ACHN (cell line): Measurements from ENCODE around the gene C9orf72.
"Not testable (repeated sequence)": the region's sequence is repeated elsewhere in the genome, so short reads cannot be mapped to it uniquely, and the experiment has no call there.

Experiments used
- DNase-seq: peaks from one replicate; pipeline ENCODE4 v3.0.0-alpha.2; 2015
- in situ Hi-C: cut with HindIII; loops from 2 replicates; pipeline ENCODE4 v1.10.0; 2017; ENCODE audit warnings: low sequenced_read_pairs, low pct_ligation_motif_present, low pct_unique_long_range_greater_than_20kb

The C9orf72 gene

GRCh38 chr9:27529316-27530278, 43.7 kb downstream of the C9orf72 start, which contains the start of gene MOB3B:
Gene MOB3B (minus strand): TSS chr9:27529814. CDS start chr9:27455550, 74,264 bp downstream.
- peak; percentile 53 for DNase-seq

DNA sequence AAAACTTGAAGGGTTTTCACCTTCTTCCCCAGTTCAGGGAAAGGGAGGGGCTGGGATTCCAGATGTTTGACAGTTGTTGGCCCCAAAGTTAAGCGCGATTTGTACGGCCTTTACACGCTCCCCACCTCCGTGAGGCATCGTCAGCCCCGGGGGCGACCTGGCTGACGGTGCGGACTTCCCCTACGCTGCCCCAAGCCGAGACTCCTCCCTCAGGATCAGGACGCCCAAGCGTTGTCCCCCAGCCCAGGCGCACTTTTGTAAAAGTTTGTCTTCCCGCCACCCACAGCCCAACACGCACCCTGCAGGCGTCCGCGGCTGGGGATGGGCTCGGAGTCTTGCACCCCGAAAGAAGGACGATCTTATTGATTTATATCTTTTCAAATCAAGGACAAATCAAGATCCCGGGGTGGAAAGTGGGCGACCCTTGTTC, 44.4 kb downstream of the C9orf72 start:
- in situ Hi-C loops: loop anchor here (25.0 kb wide), 1 partner anchor 192 kb away; no protein-coding TSS in a partner anchor
- no peak for DNase-seq

More at GRCh38 chr9:27529316-27530278, 43.7 kb downstream of the C9orf72 start, which contains the start of gene MOB3B:
- in situ Hi-C loops: loop anchor here (25.0 kb wide), 1 partner anchor 192 kb away; no protein-coding TSS in a partner anchor

GRCh38 chr9:27528076-27528885, 45.0 kb downstream of the C9orf72 start:
- DNase-seq: no peak
- in situ Hi-C loops: loop anchor here (25.0 kb wide), 1 partner anchor 191 kb away; no protein-coding TSS in a partner anchor

DNA sequence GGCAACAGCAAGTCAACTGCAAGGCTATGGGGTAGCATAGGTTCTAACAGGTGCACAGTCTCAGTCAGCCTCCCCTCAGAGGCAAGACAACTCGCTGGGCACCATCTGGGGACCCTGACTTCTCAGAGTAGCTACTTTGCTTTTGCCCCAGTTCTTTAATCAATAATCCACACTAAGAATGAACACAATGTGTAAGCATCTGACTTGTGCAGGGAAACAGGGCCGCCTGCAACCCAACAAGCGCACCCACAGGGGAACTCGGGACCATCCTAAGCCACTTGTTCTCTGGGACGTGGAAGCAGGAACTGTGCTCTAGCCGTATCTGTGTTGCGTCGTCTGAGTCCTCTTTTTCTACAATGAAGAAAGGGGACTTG, 45.6 kb downstream of the C9orf72 start:
- DNase-seq: no peak
- in situ Hi-C loops: loop anchor here (25.0 kb wide), 1 partner anchor 190 kb away; no protein-coding TSS in a partner anchor

- in situ Hi-C loops: no loop called here
- no peak for DNase-seq
These were observed 49.0 kb downstream of the C9orf72 start, which contains the start of gene IFNK for GRCh38 chr9:27524236-27524635. Gene IFNK (plus strand): TSS chr9:27524290. CDS start chr9:27524337, 47 bp downstream.

DNA sequence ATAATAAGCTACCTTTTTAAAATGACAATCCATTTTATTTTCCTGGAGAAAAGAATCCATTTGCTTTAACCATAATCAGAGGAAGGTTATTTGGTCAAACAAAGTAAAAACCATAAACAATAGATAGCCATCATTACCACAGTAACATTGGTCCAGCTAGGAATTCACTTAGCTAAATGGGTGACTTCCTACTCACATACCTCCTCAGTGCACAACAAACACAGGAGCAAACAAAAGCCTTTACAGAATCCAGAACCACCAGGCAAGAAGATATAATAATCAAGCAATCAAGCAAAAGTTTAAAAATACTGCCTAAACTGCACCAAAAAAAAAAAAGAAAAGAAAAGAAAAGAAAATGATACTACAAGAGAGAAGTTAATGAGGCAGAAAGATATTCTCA, 50.1 kb downstream of the C9orf72 start:
- in situ Hi-C loops: no loop called here
- no peak for DNase-seq

DNA sequence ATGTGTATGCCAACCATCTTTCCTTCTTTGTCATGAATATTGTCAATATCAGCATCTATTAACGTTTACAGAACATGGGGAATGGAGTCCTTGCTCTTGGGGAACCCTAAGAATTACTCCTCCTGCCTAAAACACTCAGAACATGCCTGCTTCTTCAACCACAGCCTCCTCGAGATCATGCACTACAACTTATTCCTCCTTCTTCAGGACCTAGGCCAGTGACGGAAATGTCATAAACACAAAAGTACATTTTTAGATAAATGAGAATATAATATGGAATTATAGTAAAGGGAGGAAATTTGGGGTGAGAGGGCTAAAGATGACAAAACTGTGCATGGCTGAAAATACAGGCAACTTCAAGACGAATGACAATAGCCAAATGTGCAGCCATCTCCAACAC, 52.3 kb downstream of the C9orf72 start:
- in situ Hi-C loops: no loop called here
- no peak for DNase-seq

GRCh38 chr9:27519466-27520465, 53.5 kb downstream of the C9orf72 start:
- in situ Hi-C loops: no loop called here
- no peak for DNase-seq

DNA sequence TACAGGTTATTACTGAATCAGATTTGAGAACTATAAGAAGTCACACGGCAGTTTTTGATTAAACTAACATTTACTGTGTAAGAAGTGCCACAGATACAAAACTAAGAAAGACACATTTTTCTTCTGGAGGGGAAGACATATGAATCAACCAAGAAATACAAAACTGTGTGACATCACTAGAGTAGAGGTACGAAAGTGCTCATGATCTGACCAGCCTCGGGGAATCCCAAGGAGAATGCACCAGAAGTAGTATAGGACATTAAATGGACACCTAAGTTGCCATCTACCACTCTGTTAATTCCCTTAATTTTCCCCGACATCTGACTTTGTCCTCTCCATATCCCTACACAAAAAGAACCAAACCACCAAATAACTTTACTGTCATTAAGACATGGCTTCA, 54.5 kb downstream of the C9orf72 start:
- in situ Hi-C loops: no loop called here
- no peak for DNase-seq

- no peak for DNase-seq
These were observed 55.3 kb downstream of the C9orf72 start for GRCh38 chr9:27518006-27518405.

DNA sequence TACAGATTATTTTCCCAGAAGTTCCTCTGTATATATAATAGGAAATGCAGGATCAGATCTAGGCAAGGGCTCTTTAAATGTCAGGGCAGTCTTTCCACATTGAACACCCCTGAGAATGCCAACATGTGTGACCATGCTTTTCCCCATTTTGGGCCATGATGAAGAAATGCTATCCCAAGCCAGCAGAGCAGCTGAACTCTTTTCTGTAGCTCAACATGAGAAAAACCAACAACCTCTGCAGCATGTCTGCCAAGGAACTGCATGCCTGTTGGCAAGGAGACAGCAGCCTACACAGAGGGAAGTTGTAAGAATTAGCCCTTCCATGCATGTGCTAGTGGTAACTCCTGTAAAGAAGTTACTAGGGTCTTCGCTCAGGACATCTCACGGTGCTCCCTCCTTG, 58.7 kb downstream of the C9orf72 start:
- in situ Hi-C loops: no loop called here
- DNase-seq: no peak

More at GRCh38 chr9:27518006-27518405, 55.3 kb downstream of the C9orf72 start:
- in situ Hi-C loops: no loop called here

- in situ Hi-C loops: no loop called here
- no peak for DNase-seq
These were observed 61.5 kb downstream of the C9orf72 start for GRCh38 chr9:27511771-27512170.

DNA sequence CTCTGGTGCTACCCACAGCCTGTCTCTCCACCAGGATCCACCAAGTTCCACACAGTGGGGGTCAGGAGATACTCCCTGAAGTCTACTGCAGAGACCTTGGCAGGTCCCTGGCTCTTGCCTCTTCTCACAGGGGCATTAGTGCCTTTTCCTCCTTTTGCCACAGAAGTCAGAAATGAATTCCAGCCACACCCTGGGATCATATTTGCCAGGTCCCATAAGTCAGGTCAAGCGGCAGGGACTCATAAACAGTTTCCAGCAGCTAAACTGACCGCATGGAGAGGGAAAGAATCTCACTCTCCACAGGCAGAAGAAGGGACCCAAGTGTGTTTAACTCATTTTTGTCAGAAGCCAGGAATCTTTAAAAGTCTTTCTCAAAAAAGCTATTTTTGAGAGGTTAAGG, 62.5 kb downstream of the C9orf72 start:
- in situ Hi-C loops: no loop called here
- DNase-seq: no peak

DNA sequence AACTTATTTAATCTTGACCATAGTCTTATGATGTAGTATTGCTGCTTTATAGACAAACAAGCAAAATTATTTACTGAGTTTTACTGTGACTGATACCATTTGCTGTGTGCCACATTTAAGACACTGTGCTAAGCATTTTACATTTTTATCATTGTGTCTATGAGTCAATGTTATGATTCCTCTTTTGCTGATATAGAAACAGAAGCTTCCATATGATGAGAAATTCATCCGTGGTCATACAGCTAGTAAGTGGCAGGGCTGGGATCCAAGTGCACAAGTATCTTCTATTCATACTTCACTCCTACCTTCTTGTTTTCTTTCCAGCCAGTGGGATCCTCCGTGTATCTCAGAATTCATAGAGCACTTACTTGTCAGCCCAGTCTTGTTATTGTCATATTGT, 66.3 kb downstream of the C9orf72 start:
- in situ Hi-C loops: no loop called here
- DNase-seq: no peak

GRCh38 chr9:27505744-27506161, 67.5 kb downstream of the C9orf72 start:
- in situ Hi-C loops: no loop called here
- DNase-seq: no peak

- in situ Hi-C loops: no loop called here
- DNase-seq: no peak
These were observed 69.0 kb downstream of the C9orf72 start for GRCh38 chr9:27504259-27504658.

GRCh38 chr9:27503623-27504022, 69.7 kb downstream of the C9orf72 start:
- in situ Hi-C loops: no loop called here

GRCh38 chr9:27500902-27501301, 72.4 kb downstream of the C9orf72 start:
- DNase-seq, in situ Hi-C loops: not testable (repeated sequence)

More at GRCh38 chr9:27503623-27504022, 69.7 kb downstream of the C9orf72 start:
- DNase-seq: no peak
